HG03342 (cell line): Measurements from ENCODE around the gene PLXDC2.

Experiments
- ATAC-seq: cut with Tn5 transposase; IDR thresholded peaks from one replicate; pipeline ENCODE4 v1.9.1; 2021; ENCODE audit warnings: mild to moderate bottlenecking, moderate library complexity; ENCODE audit not compliant: unreplicated experiment

The PLXDC2 gene

DNA sequence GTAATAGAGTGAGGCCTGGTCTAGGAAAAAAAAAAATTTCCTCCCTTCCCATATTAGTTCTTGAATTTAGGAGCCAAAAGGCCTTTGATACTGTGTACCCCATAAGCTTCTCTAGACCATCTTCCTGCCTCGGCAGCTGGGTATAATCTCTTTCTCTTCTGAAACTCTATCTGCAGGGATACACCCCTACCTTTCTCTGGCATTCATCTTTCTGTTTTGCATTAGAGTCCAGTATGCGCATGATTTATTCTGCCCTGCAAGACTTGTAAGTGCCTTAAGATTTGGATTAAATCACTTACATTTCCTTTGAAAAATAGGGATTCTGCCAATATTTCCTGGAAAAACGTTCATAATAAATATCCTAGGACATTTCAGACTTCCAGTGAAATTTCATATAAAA, 431.2 kb downstream of the PLXDC2 start:
- ATAC-seq = no peak

DNA sequence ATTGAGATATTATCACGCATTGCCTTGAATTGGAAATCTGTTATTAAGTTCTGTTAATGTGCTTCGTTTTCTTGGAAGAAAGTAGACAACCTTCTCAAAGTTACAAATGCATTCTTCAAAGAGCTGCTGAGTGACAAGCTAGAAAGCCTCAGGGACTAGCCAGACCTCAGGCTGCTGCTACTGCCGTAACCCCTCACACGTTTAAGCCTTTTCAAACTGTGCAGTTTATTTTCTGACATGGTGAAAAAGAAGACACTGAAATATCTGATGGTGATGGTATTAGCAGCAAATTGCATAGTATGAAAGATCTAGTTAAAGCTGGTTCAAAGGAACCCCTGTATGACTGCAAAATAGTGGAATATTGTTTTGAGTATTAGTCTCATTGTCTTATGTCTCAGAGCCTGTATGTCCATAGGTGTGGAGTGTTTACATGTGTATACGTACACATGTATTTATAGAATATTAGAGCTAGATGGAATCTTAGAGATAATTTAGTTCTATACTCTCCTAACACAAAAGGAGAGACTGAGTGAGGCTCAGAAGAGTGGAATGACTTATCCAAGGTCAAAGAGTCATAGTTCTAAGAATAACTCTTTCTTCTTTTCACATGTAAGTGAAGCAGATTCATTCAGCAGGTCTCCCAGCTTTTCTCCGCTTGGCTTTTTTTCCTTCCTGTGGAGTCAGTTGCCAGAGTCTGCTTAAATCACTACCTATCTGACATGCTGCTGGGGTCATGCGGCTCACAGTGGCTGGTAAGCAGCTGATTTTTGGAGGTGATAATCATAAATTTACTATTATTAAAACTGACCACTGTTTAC, 431.9 kb downstream of the PLXDC2 start:
- ATAC-seq = no peak

DNA sequence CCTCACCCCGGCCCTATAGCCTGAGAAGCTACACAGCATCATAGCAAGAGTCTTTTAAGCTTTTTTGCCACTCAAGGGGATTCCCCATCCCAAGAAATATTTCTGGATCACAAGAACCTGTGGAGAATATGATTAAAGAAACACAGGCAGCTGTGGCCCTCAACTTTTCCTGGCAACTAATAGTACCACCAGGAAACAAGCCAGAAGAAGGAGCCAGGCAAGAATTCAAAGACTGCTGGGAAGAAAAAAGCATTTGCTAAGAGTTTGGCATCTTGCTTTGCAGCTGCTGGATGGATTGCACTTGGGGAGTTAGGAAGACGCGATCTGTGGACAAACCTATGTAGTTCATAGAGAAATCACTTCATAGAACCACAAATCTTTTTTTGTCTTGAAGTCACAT, 437.8 kb downstream of the PLXDC2 start:
- no peak for ATAC-seq

DNA sequence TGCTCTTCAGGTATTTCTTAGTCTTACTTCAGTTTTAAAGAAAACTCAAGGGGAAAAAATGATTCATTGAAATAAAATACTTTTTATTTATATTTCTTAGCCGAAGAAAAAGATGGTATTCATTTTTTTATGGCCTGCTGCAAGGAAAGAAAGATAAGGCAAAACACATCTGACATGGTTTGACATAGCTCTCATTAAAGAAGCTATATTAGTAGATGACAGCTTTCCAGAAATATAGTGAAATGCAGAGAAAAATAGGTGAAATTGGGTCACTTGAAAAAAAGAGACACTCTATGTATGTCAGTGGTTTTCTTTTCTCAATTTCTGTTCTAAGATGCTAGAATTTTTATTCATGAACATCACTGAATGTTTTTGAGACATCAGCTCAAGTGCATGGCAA, 438.3 kb downstream of the PLXDC2 start:
- ATAC-seq = no peak

DNA sequence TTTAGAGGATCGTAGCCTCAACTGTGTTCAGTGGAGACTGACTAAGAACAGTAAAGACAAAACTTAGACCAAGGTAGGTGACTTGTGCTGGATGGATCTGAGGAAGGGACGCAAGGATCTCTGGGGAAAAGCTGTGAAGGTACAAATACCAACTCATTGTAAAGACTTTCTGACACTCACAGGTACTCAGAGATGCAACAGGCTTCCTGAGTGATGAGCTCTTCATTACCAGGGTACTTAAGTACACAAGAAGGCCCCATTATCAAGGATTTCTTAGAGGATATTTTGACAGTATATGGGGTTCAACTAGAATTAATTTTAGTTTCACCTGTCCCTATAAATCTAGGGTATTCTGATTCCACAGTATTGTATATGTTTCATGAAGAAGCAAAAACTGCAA, 440.7 kb downstream of the PLXDC2 start:
- no peak for ATAC-seq

DNA sequence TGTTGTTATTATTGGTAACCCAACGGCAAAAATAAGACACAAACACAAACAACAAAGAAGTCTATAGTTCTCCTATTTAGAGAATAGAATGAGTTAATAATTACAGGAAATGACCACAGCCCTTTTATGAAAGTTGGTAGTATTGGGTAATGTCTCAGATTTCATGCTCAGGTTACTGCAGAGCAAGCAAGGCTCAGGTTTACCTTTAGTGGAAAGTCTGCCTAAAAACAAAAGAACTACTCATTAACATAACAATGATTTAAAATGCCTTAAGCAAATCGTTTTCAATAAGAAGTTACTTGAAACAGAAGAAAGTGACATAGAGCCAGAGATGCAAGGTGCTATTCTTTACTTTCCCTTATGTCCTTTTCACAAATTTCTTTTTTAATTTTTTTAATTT, 441.2 kb downstream of the PLXDC2 start:
- no peak for ATAC-seq

DNA sequence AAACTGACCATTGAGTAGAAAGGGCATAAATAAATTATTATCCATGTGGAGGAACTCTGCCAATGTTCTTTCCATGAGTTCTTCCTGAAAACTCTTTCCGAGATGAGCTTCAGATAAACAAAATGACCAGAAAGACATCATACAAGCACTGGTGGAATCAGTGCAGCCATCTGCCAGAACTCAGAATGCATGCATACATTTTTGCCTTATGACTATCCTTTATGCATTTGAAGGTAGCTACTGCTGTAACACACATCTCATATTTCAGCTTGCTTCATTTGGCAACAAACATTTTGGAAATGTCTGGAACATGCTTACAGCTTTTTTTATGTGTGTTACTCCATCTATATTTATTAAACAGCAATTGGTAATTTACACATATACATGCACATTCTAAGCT, 448.9 kb downstream of the PLXDC2 start:
- no peak for ATAC-seq

- ATAC-seq = no peak
Measured at GRCh38 chr10:20267734-20268133, 451.5 kb downstream of the PLXDC2 start.

GRCh38 chr10:20271490-20271889, 455.3 kb downstream of the PLXDC2 start:
- no peak for ATAC-seq

- ATAC-seq = no peak
Measured at GRCh38 chr10:20272608-20273007, 456.4 kb downstream of the PLXDC2 start.

DNA sequence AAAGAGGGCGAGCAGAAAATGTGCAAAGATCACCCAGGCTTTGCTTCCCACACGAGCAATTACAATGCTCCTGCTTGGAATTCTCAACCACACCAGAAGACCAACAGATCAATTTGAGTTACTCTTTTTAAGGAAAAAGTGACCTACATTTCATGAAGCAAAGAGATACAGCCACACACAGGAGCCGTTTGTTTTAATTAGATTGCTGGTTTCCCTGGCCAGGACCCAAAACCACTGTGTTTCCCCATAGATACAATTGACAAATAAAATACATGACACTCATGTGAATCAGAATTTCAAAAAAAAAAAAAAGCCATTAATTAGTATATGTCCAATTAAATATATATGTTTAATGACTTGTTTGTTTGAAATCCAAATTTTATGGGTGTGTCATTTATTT, 458.3 kb downstream of the PLXDC2 start:
- ATAC-seq = no peak

GRCh38 chr10:20276127-20276979, 460.1 kb downstream of the PLXDC2 start:
- ATAC-seq = no peak

GRCh38 chr10:20277820-20278219, 461.6 kb downstream of the PLXDC2 start:
- no peak for ATAC-seq

GRCh38 chr10:20281579-20281978, 465.3 kb downstream of the PLXDC2 start:
- no peak for ATAC-seq

DNA sequence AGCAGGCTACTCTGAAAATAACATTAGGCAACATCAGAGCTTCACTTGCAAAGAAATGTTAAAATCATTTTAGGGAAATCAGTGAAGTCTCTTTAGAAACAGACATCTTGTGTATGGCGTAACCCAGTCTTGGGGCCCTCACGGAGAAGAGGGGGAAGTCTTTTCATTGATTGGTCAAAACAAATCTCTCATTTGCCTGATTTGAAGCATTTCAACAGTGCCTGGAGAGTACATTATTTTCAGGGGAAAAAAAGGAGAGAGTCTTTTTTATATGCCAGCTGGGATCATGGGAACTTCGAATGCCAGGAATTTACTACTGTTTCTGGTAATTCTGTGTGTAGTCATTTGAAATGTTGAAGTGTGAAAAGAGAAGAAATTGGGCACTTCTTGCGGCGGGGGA, 471.4 kb downstream of the PLXDC2 start:
- no peak for ATAC-seq

GRCh38 chr10:20288060-20288459, 471.8 kb downstream of the PLXDC2 start:
- no peak for ATAC-seq

DNA sequence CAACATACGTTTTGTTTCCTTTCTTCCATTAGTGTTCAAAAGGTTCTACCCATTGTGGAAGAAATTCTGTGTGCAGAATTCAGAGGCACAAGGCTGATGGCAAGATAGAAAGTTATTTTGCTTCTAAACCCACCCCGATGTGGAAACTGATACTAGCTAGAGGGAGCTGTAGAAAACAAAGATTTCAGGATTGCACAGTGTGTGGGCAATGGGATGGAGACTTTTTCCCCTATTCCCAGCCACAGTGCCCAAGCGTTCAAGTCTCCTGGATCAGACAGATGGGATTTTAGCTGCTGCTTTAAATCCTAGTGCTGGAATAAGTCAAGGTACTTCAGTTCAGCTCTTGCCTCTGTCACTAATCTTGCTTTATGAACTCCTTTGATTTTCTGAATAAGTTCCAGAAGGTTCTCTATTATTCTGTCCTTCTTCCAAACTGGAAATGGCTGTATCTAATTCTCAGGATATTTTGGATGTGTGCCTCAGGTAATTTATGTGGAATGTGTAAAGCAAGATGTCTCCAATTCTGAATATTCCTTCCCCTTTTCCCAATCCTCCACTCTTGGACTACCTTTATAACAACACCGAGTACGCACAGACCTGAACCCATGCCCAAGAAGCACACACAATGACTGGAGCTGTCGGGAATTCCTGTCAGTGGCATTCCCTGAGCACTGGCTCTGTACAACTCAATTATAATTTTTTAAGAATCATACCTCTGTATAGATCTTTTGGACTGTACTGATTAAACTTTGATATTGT, 473.0 kb downstream of the PLXDC2 start:
- ATAC-seq = no peak

DNA sequence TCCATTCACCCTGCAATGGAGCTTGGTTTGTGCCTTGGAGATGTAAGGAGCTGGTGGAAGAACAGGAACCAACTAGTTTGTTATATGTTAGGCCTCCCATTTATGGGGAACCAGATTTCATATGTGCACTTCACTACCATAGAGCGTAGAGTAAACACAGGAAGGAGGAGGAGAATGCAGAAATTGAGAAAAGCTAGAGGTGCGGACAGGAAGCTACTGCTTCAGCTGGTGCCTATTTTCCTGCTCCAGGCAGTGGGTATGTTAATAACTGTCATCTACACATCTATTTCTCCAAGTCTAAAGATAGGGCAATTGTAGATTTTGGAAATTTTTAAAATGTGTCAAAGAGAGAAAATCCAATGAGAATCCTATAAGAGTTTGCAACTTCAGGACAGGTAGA, 482.2 kb downstream of the PLXDC2 start:
- no peak for ATAC-seq

DNA sequence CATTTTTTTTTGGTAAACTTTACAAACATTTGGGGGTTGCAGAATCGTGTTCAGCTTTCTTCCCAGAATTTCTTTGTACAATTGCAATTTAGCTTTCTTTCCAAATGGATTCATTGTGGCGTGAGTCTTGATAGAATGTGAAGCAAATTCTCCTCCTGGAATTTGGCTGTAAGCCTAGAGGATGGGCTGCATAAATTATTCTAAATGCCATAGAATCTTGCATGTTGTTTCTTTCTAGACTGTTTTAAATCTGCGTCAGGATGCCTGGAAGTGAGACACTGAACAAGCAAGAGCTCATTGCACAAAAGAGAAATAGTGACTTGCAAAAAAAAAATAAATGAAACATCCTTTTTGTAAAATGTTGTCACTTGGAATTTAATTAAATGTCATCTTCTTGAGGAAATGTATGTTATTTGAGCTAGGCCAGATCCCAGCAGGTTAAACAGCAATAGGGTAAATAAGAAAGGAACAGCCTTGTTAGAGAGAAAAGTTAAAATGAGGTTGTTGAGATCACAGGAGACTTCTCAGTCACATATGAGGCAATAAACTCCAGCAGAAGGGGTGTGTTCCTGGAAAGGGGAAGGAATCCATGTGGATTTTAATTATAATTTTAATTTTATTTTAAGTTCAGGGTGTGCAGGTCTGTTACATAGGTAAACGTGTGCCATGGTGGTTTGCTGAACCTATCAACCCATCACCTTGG, 483.0 kb downstream of the PLXDC2 start:
- ATAC-seq = no peak

- no peak for ATAC-seq
Measured at GRCh38 chr10:20300735-20301134, 484.5 kb downstream of the PLXDC2 start.

DNA sequence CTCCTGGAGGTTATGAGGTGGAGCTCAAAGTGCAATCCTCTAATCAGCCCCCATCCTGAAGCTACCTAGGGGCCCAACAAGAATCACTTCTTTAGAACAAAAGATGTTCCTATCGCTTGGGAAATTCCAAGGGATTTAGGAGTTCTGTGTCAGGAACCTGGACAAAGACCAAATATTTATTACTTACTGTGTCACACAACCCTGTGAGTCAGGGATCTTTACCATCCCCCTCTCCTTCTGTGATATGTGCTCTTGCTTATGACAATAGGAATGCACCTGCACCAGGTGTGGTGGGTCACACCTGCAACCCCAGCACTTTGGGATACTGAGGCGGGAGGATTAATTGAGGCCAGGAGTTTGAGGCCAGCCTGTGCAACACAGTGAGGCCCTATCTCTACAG, 485.8 kb downstream of the PLXDC2 start:
- ATAC-seq = no peak
